GM12872 (cell line): ENCODE results near the gene KIF17.

Experiments used
- CTCF ChIP-seq: IDR thresholded peaks from 3 replicates; pipeline ENCODE4 v1.5.1; 2011; ENCODE audit warnings: low read depth, mild to moderate bottlenecking, low read length, moderate library complexity; ENCODE audit not compliant: insufficient read depth

KIF17 gene

GRCh38 chr1:20726118-20726911 lies 8.5 kb upstream of the KIF17 start:
- no peak for TF ChIP-seq CTCF

GRCh38 chr1:20725189-20726117 lies 7.6 kb upstream of the KIF17 start:
- TF ChIP-seq CTCF: no peak

GRCh38 chr1:20724364-20725188 lies 6.8 kb upstream of the KIF17 start:
- TF ChIP-seq CTCF: no peak

- no peak for TF ChIP-seq CTCF
Observed at GRCh38 chr1:20723537-20724363, 5.9 kb upstream of the KIF17 start.

DNA sequence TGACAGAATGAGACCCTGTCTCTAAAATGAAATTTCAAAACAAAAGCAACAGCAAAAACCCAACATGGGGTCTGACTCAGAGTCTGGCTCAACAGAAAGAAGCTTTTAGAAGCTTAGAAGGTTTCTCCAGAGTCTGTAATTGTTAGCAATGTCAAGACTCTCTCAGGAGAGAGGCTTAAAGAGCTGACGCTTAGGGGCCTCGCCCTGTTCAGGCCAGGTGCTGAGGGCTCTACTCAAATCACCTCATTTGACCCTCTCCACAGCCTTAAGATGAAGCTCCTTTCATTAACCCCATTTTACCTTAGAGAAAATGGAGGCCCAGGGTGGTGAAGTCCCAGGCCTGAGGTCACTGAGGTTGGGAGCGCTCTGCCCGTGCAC lies 5.3 kb upstream of the KIF17 start:
- no peak for TF ChIP-seq CTCF

DNA sequence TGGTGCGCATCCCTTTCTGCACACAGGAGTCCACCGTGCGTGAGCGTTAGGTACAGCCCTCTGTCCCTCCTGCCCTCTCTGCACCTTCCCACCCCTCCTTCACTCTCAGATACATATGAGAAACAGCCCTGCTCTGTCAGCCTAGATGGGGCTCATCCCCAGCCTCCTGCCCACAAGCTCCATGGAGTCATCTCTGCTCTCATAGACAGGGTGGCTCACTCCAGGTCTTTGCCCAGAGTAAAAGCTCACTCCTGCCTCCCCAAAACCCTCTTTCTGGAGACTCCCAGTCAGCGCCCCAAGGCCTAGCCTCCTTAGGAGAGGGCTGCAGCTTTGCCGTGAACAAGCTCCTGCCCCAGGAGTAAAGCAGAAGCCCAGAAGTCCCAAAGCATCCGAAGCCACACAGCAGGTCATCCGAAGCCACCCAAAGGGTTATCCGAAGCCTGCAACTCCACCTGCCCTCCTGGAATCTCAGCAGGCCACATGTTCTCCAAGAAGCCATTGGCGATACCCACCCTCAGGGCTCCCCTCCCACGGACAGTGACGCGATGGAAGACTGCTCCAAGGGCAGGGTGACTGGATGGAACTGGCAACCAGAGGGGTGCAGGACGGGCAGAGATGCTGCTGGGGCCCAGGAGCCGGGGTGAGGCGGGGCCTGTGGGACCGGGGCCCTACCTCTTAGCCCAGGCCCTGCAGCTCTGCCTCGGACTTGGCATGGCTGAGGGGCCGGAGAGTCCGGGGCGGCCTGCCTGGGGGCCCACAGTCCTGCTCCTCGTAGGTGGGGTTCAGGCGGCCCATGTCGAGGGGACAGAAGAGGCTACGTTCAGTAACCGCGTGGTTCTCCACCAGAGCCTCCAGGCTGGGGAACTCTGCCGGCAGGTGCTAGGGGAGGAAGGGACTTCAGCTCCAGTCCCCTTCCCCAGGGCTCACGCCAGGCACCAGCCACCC lies 3.6 kb upstream of the KIF17 start:
- no peak for TF ChIP-seq CTCF
